Esophagus squamous epithelium (tissue), 4 donors: ENCODE data around the gene KLF8.

Source experiments
- POLR2A ChIP-seq, 4 donors: fragments of 450-650 bp; IDR thresholded peaks; one replicate each; pipeline ENCODE4 v1.6.1; 2017; ENCODE audit warnings: antibody characterized with exemption in 4 of 4, mild to moderate bottlenecking in 4 of 4, moderate library complexity in 3 of 4
- TF ChIP-seq, protein P1 (sequence below), 6 experiments: fragments of 450-650 bp in 4 of 6; fragments of 200-600 bp in 2 of 6; sonication (generic) in 2 of 6; IDR thresholded peaks; one replicate each; pipeline ENCODE4 v1.5.1; 2016 to 2019; ENCODE audit warnings: antibody characterized with exemption in 6 of 6, mild to moderate bottlenecking in 4 of 6, moderate library complexity in 4 of 6

DNA sequence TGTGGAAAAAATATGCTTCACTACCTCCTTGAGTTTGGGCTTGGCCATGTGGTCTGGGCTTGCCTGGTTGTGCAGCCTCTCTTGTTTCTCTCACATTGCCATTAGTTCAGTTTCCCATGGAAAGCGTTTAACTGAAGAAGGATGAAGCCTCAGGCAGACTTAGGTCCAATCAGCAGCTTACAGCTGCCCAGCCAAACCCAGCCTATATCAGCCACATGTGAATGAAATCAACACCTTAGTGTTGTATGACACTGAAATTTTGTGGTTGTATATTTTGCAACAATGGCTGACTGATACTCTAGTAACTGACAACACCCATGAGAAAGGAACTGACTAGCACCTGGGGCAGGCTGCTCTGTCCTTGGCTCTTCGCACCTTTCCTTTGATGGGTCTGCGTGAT is 81.2 kb downstream of the KLF8 start:
- TF ChIP-seq, protein P1, sequence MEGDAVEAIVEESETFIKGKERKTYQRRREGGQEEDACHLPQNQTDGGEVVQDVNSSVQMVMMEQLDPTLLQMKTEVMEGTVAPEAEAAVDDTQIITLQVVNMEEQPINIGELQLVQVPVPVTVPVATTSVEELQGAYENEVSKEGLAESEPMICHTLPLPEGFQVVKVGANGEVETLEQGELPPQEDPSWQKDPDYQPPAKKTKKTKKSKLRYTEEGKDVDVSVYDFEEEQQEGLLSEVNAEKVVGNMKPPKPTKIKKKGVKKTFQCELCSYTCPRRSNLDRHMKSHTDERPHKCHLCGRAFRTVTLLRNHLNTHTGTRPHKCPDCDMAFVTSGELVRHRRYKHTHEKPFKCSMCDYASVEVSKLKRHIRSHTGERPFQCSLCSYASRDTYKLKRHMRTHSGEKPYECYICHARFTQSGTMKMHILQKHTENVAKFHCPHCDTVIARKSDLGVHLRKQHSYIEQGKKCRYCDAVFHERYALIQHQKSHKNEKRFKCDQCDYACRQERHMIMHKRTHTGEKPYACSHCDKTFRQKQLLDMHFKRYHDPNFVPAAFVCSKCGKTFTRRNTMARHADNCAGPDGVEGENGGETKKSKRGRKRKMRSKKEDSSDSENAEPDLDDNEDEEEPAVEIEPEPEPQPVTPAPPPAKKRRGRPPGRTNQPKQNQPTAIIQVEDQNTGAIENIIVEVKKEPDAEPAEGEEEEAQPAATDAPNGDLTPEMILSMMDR (IDR thresholded peaks at IDR 0.05) = no peak
- TF ChIP-seq POLR2A (IDR thresholded peaks at IDR 0.05) = no peak
